Brain microvascular endothelial cell (primary cell): Measurements from ENCODE around the gene PACRG.
A peak's percentile ranks its signal among the peaks of the same experiment; 100 is the strongest.

Source experiments
- DNase-seq: peaks from one replicate; pipeline ENCODE4 v3.0.0-alpha.2; 2020
- H3K27ac ChIP-seq: fragments of 250-450 bp; sonication (Bioruptor Pico); 2 replicates; pipeline ENCODE4 v1.5.1; 2020; ENCODE audit warnings: mild to moderate bottlenecking, moderate library complexity
- H3K27me3 ChIP-seq: fragments of 250-450 bp; sonication (Bioruptor Pico); replicated peaks from 2 replicates; pipeline ENCODE4 v1.5.1; 2020; ENCODE audit warnings: mild to moderate bottlenecking
- H3K36me3 ChIP-seq: fragments of 250-450 bp; sonication (Bioruptor Pico); replicated peaks from 2 replicates; pipeline ENCODE4 v1.5.1; 2020; ENCODE audit warnings: mild to moderate bottlenecking
- H3K4me3 ChIP-seq: 2 replicates; pipeline ENCODE4 v1.5.1; 2011; ENCODE audit warnings: low read depth, mild to moderate bottlenecking, control low read depth, low read length, moderate library complexity
- CTCF ChIP-seq: IDR thresholded peaks from 2 replicates; pipeline ENCODE4 v1.5.1; 2011; ENCODE audit warnings: low read depth, mild to moderate bottlenecking, moderate library complexity, low read length, control low read depth, inconsistent platforms; ENCODE audit errors: missing control alignments
- in situ Hi-C: cut with HindIII; loops from 2 replicates; pipeline ENCODE4 v1.10.0; 2017; ENCODE audit warnings: low sequenced_read_pairs, low pct_ligation_motif_present

Gene PACRG

GRCh38 chr6:163343609-163344008 is 615.8 kb downstream of the PACRG start:
- H3K36me3 ChIP-seq = no peaks in the 10 kb centered on the region
- no peaks in the 10 kb centered on the region for H3K27me3 ChIP-seq
- no peak for TF ChIP-seq CTCF
- DNase-seq = no peak
- H3K27ac ChIP-seq = no peak overlapping the region
- no peak overlapping the region for H3K4me3 ChIP-seq
- in situ Hi-C loops = no loop called here

- Histone ChIP-seq H3K27ac (no peak overlapping the region), H3K27me3 (no peaks in the 10 kb centered on the region), H3K36me3 (no peaks in the 10 kb centered on the region), H3K4me3 (no peak overlapping the region)
- in situ Hi-C loops = no loop called here
- no peak for DNase-seq
- no peak for TF ChIP-seq CTCF
These were observed 616.6 kb downstream of the PACRG start for GRCh38 chr6:163344411-163344810.

GRCh38 chr6:163345931-163346330 is 618.2 kb downstream of the PACRG start:
- Histone ChIP-seq H3K36me3 (no peaks in the 10 kb centered on the region), H3K27me3 (no peaks in the 10 kb centered on the region), H3K27ac (no peak overlapping the region), H3K4me3 (no peak overlapping the region)
- in situ Hi-C loops = no loop called here
- no peak for DNase-seq
- no peak for TF ChIP-seq CTCF

- in situ Hi-C loops = no loop called here
These were observed 618.8 kb downstream of the PACRG start for GRCh38 chr6:163346497-163346961.

GRCh38 chr6:163347021-163347446 is 619.3 kb downstream of the PACRG start:
- in situ Hi-C loops = no loop called here
- TF ChIP-seq CTCF = no peak
- H3K4me3 ChIP-seq = no peak overlapping the region
- no peaks in the 10 kb centered on the region for H3K36me3 ChIP-seq
- peak; percentile 39 for DNase-seq
- no peak overlapping the region for H3K27ac ChIP-seq
- no peaks in the 10 kb centered on the region for H3K27me3 ChIP-seq

More at GRCh38 chr6:163346497-163346961, 618.8 kb downstream of the PACRG start:
- Histone ChIP-seq H3K4me3 (no peak overlapping the region), H3K27ac (no peak overlapping the region), H3K27me3 (no peaks in the 10 kb centered on the region), H3K36me3 (no peaks in the 10 kb centered on the region)
- no peak for DNase-seq
- TF ChIP-seq CTCF = no peak
